ENCODE results near the gene HIVEP3.

Gene HIVEP3

DNA sequence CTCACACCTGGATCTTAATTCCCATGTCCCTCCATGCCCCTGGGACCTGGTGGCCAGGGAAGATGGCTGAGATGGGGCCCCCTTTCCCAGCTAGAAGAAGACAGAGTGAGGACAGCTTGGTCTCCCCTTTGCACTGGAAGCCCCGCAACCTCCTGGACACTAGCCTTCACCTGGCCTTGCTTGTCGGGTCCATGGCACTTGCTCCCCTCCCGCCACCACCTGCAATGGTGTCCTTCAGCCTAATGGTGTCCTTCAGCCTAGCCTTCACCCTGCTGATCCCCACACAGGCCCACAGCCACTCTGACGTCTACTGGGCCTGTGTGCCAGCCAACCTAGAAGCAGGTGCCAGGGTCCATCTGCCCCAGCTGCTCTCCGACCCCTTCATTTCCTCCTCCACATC lies 388.3 kb downstream of the HIVEP3 start:
- Histone ChIP-seq H3K36me3 (ENCODE audit: control insufficient read depth, insufficient read depth, low read length) (no peaks in the 10 kb centered on the region), H3K9ac (ENCODE audit: low read length) (no peak overlapping the region), H3K4me1 (ENCODE audit: control insufficient read depth, insufficient read depth, low read length) (no peaks in the 10 kb centered on the region), H3K4me3 (ENCODE audit: low read length) (no peak overlapping the region), H3K9me3 (ENCODE audit: control insufficient read depth, low read length) (no peaks in the 10 kb centered on the region), H3K27me3 (ENCODE audit: control insufficient read depth, insufficient read depth, low read length) (peaks cover 4% of the 10 kb centered on the region)

DNA sequence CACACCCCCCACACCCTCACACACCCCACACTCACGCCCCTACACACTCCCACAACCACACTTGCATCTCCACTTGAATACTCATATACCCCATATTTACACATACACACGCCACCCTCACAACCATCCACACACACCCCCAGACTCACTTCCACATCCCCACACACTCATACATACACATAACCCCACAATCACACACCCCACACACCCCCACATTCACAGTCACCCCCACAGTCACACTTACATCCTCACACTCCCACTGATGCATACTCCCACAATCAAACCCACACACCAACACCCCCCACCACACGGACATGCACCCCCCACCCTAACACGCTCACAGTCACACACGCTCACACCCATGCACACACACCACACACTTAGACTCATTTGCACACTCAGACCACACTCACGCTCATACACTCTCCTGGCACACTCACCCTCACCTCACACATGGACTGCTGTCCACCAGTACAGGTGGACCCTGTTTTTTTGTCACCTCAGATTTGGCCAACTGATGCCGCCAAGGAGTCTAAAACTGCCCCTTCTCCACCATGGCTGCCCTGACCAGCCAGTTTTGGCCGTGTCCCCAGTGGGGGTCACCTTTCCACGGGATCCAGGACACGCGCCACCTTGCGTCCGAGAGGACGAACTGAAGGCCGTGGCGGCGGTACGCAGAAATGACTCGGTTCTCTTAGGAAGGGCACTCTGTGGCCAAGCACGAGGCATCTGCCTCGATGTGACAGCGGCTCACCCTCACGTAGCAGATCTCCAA lies 388.9 kb downstream of the HIVEP3 start:
- Histone ChIP-seq H3K9ac (ENCODE audit: low read length) (no peak overlapping the region), H3K4me3 (ENCODE audit: low read length) (no peak overlapping the region), H3K36me3 (ENCODE audit: control insufficient read depth, insufficient read depth, low read length) (no peaks in the 10 kb centered on the region), H3K4me1 (ENCODE audit: control insufficient read depth, insufficient read depth, low read length) (no peaks in the 10 kb centered on the region), H3K9me3 (ENCODE audit: control insufficient read depth, low read length) (no peaks in the 10 kb centered on the region), H3K27me3 (ENCODE audit: control insufficient read depth, insufficient read depth, low read length) (peaks cover 4% of the 10 kb centered on the region)

DNA sequence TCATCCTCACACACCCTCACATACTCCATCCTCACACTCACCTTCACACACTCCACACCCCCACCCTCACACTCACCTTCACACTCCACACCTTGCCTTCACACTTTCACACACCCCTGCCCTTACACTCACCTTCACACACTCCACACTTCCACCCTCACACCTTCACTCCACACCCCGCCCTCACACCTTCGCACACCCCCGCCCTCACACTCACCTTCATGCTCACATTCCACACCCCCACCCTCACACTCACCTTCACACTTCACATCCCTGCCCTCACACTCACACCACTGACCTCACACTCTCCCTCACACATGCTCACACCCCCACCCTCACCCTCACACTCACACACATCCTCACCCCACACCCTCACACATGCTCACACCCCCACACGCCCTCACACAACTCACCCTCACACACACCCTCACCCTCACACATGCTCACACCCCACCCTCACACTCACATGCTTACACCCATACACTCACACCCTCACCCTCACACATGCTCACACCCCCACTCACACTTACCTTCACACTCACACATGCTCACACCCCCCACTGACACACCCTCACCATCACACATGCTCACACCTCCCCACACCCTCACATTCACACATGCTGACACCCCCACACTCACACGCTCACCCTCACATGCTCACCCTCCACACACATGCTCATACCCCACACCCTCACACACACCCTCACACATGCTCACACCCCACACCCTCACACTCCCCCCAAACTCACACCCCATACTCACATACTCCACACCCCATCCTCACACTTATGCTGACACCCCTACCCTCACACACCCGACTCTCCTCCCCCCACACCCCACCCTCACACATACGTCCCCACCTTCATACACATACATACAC lies 389.8 kb downstream of the HIVEP3 start:
- Histone ChIP-seq H3K27me3 (ENCODE audit: control insufficient read depth, insufficient read depth, low read length) (peaks cover 4% of the 10 kb centered on the region), H3K9me3 (ENCODE audit: control insufficient read depth, low read length) (no peaks in the 10 kb centered on the region), H3K36me3 (ENCODE audit: control insufficient read depth, insufficient read depth, low read length) (no peaks in the 10 kb centered on the region), H3K9ac (ENCODE audit: low read length) (no peak overlapping the region), H3K4me3 (ENCODE audit: low read length) (no peak overlapping the region), H3K4me1 (ENCODE audit: control insufficient read depth, insufficient read depth, low read length) (no peaks in the 10 kb centered on the region)

DNA sequence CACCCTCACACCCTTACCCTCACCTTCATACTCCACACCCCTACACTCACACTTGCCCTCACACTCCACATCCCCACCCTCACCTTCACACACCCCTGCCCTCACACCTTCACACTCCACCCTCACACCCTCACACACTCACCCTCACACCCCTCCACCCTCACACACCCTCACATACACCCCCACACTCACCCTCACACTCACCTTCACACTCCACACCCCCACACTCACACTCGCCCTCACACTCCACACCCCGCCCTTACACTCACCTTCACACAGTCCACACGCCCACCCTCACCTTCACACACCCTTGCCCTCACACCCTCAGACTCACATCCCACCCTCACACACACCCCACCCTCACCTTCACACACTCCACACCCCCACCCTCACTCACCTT lies 390.6 kb downstream of the HIVEP3 start:
- Histone ChIP-seq H3K27me3 (ENCODE audit: control insufficient read depth, insufficient read depth, low read length) (peaks cover 4% of the 10 kb centered on the region), H3K4me1 (ENCODE audit: control insufficient read depth, insufficient read depth, low read length) (no peaks in the 10 kb centered on the region), H3K9ac (ENCODE audit: low read length) (no peak overlapping the region), H3K4me3 (ENCODE audit: low read length) (no peak overlapping the region), H3K36me3 (ENCODE audit: control insufficient read depth, insufficient read depth, low read length) (no peaks in the 10 kb centered on the region), H3K9me3 (ENCODE audit: control insufficient read depth, low read length) (no peaks in the 10 kb centered on the region)

DNA sequence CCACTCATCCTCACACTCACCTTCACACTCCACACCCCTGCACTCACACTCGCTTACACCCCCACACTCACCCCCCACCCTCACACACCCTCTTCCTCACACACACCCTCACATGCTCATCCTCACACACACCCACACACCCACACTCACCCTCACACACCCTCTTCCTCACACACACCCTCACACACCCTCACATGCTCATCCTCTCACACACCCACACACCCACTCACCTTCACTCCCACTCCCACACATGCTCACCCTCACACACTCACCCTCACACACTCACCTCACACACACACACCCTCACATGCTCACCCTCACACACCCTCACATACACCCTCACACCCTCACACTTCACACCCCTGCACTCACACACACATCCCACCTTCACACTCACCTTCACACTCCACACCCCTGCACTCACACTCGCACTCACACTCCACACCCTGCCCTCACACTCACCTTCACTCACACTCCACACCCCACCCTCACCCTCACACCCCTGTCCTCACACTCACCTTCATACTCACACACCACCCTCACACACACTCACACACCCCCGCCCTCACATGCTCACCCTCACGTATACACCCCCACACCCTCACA lies 391.7 kb downstream of the HIVEP3 start:
- Histone ChIP-seq H3K36me3 (ENCODE audit: control insufficient read depth, insufficient read depth, low read length) (no peaks in the 10 kb centered on the region), H3K4me3 (ENCODE audit: low read length) (no peak overlapping the region), H3K27me3 (ENCODE audit: control insufficient read depth, insufficient read depth, low read length) (no peaks in the 10 kb centered on the region), H3K9me3 (ENCODE audit: control insufficient read depth, low read length) (no peaks in the 10 kb centered on the region), H3K9ac (ENCODE audit: low read length) (no peak overlapping the region), H3K4me1 (ENCODE audit: control insufficient read depth, insufficient read depth, low read length) (no peaks in the 10 kb centered on the region)

DNA sequence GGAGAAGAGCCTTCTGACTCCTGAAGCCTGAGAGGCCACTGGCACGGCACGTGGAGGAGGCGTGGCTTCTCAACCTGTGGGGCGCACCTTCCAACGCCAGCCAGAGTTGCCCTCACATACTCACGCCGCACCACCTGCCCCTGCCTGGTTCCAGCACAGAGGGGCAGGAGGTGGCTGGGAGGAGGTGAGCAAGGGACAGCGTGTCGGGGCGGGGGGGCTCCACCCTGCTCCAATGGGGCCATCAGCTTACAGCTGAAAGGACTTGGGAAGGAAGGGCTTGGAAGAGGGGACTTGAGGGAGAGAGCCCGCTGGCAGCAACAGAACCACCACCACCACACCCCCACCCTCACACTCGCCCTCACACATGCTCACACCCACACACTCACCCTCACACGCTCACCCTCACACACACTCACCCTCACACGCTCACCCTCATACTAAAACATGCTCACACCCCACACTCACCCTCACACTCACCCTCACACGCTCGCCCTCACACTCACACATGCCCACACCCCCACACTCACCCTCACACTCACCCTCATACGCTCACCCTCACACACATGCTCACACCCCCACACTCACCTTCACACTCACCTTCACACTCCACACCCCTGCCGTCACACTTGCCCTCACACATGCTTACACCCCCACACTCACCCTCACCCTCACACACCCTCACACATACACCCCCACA lies 392.7 kb downstream of the HIVEP3 start:
- Histone ChIP-seq H3K4me1 (ENCODE audit: control insufficient read depth, insufficient read depth, low read length) (no peaks in the 10 kb centered on the region), H3K9me3 (ENCODE audit: control insufficient read depth, low read length) (no peaks in the 10 kb centered on the region), H3K27me3 (ENCODE audit: control insufficient read depth, insufficient read depth, low read length) (no peaks in the 10 kb centered on the region), H3K36me3 (ENCODE audit: control insufficient read depth, insufficient read depth, low read length) (no peaks in the 10 kb centered on the region), H3K9ac (ENCODE audit: low read length) (no peak overlapping the region), H3K4me3 (ENCODE audit: low read length) (no peak overlapping the region)

DNA sequence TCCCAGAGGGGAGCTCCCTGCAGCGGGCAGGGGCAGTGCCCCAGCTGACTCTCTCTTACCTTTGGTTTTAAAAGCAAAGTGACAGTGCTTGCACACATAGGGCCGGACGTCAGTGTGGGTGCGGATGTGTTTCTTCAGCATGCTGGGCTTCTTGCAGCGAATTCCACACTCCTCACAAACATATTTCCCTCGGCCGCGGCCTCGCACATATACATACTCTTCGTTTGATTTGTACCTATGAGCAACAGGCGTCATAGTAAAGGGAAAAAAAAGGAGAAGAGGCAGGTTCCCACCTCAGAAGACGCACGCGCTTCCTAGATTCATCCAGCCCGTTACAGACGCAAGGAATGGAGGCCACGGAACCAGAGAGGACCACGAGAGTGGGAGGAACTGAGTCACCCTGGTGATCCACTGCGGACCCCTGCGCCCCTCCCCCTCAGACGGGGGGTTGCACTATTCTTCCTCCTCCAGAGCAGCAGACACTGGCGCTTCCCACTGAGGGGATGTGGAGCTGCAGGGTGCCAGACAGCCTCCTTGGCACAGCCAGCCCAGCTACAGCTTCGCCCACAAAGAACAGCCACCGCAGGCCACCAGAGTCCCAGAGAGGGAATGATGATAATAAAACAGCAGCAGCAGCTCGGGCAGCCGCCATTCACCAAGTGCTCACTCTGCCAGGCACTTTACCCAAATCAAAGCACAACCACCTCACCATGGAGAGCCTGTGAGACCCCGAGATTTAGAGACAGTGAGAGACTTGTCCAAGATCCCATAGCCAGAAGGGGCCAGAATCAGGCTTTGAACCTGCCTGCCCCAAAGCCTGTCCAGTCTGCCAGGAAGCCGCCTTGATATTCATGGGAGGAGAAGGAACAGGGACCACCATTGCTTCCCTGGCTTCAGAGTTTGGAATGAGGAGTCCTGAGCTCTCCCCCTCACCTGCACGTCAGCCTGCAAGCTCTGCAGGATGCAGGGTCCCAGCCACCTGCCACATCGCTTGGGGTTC lies 393.7 kb downstream of the HIVEP3 start:
- Histone ChIP-seq H3K36me3 (ENCODE audit: control insufficient read depth, insufficient read depth, low read length) (no peaks in the 10 kb centered on the region), H3K4me1 (ENCODE audit: control insufficient read depth, insufficient read depth, low read length) (no peaks in the 10 kb centered on the region), H3K9ac (ENCODE audit: low read length) (no peak overlapping the region), H3K9me3 (ENCODE audit: control insufficient read depth, low read length) (no peaks in the 10 kb centered on the region), H3K4me3 (ENCODE audit: low read length) (no peak overlapping the region), H3K27me3 (ENCODE audit: control insufficient read depth, insufficient read depth, low read length) (no peaks in the 10 kb centered on the region)

DNA sequence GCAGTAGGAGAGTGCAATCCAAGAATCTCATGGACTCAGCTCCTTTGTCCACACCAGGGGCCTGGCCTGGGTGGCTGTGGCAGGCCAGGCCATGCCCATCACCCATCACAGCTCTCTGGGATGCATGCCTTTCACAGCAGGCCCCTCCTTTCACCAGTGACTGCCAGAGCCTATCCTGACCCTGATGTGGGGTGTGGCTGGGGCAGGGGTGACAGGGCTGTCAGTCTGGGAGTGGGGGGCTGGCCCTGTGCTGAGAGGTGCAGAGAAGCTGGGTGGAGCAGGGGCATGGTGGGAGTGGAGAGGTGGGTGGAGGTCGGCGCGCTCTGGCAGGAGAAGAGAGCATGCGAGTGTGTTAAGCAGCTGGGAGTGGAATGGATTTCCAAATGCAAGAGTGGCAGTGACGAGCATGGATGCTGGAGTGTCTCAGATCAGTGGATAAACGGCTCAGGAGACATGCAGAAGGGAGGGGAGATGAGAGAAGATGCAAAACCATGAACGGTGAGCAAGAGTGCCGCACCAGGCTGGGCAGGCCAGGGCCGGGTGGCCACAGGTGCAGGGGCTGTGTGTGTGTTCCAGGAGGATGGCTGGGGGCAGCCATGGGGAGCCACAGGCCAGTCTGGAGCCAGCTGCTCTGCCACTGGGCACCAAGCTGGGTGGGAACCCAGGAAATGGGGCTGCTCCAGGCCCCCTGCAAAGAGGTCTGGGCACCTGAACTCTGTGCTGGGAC lies 394.6 kb downstream of the HIVEP3 start:
- no peak overlapping the region for H3K9ac ChIP-seq (ENCODE audit: low read length)
- H3K4me3 ChIP-seq (ENCODE audit: low read length): no peak overlapping the region
- H3K4me1 ChIP-seq (ENCODE audit: control insufficient read depth, insufficient read depth, low read length): no peaks in the 10 kb centered on the region
- H3K27me3 ChIP-seq (ENCODE audit: control insufficient read depth, insufficient read depth, low read length): no peaks in the 10 kb centered on the region
- H3K36me3 ChIP-seq (ENCODE audit: control insufficient read depth, insufficient read depth, low read length): no peaks in the 10 kb centered on the region
- no peaks in the 10 kb centered on the region for H3K9me3 ChIP-seq (ENCODE audit: control insufficient read depth, low read length)

DNA sequence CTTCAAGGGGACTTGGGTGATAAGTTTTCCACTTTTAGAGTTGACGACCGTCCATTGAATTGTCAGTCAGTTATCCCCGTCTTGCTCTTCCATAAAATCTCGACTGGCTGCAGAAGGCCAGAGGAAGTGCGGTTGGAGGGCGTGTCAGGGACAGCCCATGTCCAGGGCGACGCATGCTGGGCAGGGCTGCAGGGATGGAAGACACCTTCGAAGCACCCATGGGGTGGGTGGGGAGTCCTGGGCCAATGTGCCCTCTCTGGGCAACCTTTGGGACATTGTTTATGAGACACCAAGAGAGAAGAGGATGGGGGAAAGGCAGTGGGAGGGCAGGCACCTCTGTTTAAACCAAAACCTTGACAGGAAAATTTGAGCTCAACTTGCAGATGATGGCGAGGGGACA lies 395.7 kb downstream of the HIVEP3 start:
- H3K36me3 ChIP-seq (ENCODE audit: control insufficient read depth, insufficient read depth, low read length): no peaks in the 10 kb centered on the region
- no peaks in the 10 kb centered on the region for H3K27me3 ChIP-seq (ENCODE audit: control insufficient read depth, insufficient read depth, low read length)
- H3K9me3 ChIP-seq (ENCODE audit: control insufficient read depth, low read length): no peaks in the 10 kb centered on the region
- H3K4me3 ChIP-seq (ENCODE audit: low read length): no peak overlapping the region
- no peaks in the 10 kb centered on the region for H3K4me1 ChIP-seq (ENCODE audit: control insufficient read depth, insufficient read depth, low read length)
- H3K9ac ChIP-seq (ENCODE audit: low read length): no peak overlapping the region

DNA sequence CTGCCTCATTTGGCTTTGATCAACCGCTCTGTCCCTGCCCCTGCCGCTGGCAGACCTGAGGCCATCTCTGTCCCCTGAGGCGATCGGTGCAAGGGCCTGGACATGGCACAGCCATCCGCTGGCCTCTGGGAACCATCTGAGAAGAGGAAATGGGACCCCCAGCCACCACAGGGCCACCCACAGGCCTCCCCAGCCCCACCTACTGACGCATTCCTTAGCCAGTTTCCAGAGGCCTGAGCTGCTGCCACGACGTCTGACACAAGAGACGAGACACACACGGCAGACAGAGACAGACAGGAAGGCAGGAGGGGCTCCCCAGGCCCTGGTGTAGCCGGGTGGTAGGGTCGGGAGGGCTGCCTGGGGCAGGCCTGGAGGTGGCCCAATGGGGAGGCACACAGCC lies 397.0 kb downstream of the HIVEP3 start:
- Histone ChIP-seq H3K9me3 (ENCODE audit: control insufficient read depth, low read length) (no peaks in the 10 kb centered on the region), H3K4me1 (ENCODE audit: control insufficient read depth, insufficient read depth, low read length) (peaks cover 4% of the 10 kb centered on the region), H3K27me3 (ENCODE audit: control insufficient read depth, insufficient read depth, low read length) (no peaks in the 10 kb centered on the region), H3K4me3 (ENCODE audit: low read length) (no peak overlapping the region), H3K36me3 (ENCODE audit: control insufficient read depth, insufficient read depth, low read length) (no peaks in the 10 kb centered on the region), H3K9ac (ENCODE audit: low read length) (no peak overlapping the region)

All from mucosa of stomach (tissue), 1 donor.